HG03457 (cell line): Measurements from ENCODE around the gene GDAP1L1.

ENCODE experiments used
- ATAC-seq: cut with Tn5 transposase; IDR thresholded peaks from one replicate; pipeline ENCODE4 v1.9.1; 2021; ENCODE audit warnings: moderate number of reproducible peaks; ENCODE audit not compliant: unreplicated experiment

GDAP1L1 gene

DNA sequence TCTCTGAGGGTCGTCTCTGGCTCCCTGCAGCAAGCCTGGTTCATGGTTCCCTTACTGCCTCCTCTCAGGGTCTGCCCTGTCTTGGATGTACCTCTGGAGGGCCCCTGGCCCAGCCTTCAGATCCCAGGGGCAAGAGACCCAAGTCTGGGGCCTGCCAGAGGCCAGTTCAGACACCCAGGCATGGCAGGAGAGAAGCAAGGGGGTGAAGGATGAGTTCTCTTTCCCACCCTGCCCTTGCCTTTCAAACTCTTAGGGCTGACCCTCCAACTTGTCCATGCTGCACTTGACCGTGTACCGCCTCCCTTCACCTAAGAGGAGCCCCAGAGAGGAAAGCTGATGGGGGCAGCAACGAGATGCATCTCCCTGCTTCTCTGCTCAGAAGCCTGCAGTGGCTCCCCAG lies 4.2 kb downstream of the GDAP1L1 start:
- no peak for ATAC-seq

DNA sequence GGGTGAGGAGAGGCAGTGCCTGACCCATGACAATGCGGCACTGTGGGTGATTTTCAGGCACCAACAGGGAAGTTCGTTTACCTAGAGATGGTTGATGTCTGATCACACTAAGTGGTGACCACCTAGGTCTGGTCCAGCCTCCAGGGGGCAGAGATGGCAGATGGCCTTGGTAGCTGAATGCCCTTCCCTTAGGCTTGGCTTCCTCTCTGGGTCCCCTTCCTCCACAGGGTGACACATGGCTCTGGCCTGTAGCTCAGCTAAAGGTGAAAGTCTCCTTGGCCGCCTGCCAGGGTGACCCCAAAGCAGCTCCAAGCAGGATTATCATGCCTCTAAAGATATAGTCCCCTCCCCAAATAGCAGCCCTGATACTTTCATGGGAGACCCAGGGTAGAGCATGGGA lies 6.4 kb downstream of the GDAP1L1 start:
- no peak for ATAC-seq

DNA sequence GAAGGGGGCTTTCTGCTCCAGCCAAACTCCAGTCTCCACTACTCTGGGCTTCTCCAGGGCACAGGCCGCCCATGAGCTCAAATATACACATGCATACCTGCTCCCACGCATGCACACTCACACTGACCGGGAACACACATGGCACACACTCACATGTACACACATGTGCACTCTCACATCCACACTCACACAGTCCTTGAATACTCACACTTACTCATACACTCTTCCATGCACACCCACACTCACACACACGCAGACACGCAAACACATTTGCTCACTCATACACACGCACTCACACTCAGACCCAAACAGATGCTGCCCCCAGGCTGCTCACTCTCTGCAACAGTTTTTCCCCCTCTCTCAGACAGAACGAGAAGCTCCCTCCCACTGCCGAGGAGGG lies 7.0 kb downstream of the GDAP1L1 start:
- ATAC-seq = no peak

GRCh38 chr20:44255942-44256341 lies 8.8 kb downstream of the GDAP1L1 start:
- ATAC-seq = no peak

DNA sequence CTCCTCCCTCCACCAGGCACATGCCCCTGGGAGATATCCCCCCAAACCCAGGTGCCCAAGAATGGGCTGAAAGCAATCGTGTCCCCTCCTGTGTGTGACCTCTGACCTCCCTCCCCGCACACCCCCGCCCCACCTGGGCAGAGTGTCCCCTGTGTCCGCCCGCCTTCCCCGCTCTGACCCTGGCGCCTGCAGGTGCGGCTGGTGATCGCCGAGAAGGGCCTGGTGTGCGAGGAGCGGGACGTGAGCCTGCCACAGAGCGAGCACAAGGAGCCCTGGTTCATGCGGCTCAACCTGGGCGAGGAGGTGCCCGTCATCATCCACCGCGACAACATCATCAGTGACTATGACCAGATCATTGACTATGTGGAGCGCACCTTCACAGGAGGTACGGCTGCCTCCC lies 9.9 kb downstream of the GDAP1L1 start:
- no peak for ATAC-seq

DNA sequence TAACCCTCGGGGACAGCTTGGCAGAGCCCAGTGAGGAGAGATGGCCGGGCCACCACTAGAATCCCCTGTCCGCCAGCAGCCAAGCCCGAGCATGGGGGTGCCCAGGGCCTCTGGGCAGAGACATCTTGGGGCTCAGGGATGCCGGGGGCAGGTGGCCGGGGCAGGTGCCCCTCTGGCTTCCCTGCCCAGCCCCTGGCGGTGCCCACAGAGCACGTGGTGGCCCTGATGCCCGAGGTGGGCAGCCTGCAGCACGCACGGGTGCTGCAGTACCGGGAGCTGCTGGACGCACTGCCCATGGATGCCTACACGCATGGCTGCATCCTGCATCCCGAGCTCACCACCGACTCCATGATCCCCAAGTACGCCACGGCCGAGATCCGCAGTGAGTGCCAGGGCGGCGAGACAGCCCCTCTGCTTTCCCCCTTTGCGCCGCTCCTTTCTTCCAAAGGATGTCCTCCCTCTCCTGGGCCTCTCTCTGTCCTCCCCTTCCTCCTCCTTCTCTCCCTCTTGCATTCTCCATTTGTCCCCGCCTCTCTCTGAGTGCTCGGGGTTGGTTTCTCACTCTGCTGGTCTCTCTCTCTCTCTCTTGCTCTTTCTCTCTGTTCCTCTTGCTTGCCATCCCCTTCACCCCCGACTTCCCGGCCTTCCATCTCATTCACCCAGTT lies 11.2 kb downstream of the GDAP1L1 start:
- ATAC-seq = no peak

DNA sequence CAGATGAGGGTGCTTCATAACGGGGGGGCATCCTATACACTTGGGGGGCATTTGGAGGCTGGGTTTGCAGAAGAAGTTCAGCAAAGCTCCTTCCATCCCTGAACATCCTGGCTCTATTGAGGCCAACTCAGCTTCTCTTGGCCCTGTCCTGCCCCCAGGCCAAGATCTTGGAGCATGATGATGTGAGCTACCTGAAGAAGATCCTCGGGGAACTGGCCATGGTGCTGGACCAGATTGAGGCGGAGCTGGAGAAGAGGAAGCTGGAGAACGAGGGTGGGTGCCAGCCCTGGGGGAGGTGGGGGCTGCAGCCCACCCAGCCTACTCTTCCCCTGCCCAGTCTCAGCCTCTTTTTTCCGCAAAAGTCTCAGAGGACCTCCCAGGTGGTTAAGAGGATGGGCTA lies 17.2 kb downstream of the GDAP1L1 start:
- no peak for ATAC-seq

DNA sequence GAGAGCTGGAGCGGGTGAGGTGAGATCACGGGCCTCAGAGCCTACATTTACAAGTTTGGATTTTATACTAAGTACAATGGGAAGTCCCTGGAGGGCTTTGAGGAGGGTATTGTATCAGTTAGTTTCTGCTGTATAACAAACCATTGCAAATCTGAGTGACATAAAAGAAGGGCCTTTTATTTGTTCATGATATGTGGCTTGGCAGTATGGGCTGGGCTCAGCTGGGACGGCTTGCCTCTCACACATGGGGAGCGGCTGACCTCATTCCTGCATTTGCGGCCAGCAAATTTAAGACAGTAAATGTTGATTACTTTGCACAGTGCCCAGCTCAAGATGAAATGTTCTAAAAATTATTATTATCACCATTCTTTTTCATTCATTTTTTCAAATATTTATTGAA lies 21.7 kb downstream of the GDAP1L1 start:
- no peak for ATAC-seq

GRCh38 chr20:44271915-44272663 lies 25.0 kb downstream of the GDAP1L1 start:
- ATAC-seq = no peak

- ATAC-seq = no peak
These were observed 26.4 kb downstream of the GDAP1L1 start for GRCh38 chr20:44273231-44274215.

DNA sequence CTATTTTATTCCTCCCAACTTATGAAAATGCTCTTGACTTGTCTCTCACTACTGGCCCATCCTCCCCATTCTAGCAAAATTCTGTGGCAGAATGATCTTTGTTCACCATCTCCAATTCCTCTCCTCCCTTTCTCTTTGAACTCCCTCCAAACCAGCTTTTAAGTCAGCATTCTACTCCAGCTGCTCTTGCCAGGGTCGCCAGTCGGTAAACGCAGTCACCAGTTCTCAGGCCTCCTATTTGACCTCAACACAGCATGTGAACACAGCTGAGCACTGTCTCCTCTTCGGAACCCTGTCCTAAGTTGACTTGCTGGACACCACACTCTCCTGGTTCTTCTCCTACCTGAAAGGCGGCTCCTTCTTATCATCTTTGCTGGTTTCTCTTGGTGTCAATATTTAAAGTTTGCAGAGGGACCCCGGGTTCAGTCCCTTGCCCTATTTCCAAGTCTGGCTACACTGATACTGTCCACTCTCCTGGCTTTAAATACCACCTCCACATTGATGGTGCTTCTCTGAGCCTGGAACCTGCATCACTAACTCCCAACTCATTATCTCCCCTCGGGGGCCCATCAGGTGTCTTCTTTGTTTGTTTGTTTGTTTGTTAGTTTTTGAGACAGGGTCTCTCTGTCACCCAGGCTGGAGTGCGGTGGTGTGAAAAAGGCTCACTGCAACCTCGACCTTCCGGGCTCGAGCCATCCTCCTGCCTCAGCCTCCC lies 27.4 kb downstream of the GDAP1L1 start:
- no peak for ATAC-seq

GRCh38 chr20:44279228-44279627 lies 32.1 kb downstream of the GDAP1L1 start:
- no peak for ATAC-seq

DNA sequence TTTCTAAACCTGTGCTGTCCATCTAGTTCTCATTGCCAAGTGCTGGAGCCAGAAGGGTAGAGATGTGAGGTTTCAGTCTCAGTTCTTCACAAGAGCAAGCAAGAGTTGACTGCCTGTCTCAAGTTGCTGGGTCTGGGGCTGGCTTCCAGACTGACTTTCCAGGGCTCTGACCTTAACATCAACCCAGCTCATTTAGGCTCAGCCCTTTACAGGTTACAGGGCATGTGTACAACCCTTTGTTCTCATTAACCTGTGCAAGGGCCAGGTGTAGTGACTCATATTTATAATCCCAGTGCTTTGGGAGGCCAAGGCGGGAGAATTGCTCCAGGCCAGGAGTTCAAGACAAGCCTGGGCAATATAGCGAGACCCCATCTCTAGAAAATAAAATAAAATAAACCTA lies 33.3 kb downstream of the GDAP1L1 start:
- ATAC-seq = no peak

- no peak for ATAC-seq
These were observed 35.1 kb downstream of the GDAP1L1 start for GRCh38 chr20:44282192-44282591.

DNA sequence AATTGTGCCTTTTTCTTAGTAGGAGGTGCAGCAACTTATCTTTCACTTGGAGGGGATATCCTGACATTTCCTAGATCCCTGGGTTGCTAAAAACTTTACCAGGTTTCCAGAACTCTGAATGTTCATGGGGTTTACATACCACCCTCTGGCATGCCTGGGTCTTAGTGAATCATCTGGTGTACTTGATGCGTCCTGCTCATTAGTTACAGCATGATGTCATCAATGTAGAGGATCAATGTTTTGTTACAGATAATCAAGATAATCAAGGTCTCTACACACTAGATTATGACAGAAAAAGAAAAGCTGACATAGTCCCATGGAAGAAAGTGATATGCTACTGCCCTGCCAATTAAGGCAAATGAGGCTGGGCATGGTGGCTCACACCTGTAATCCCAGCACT lies 36.9 kb downstream of the GDAP1L1 start:
- ATAC-seq = no peak

DNA sequence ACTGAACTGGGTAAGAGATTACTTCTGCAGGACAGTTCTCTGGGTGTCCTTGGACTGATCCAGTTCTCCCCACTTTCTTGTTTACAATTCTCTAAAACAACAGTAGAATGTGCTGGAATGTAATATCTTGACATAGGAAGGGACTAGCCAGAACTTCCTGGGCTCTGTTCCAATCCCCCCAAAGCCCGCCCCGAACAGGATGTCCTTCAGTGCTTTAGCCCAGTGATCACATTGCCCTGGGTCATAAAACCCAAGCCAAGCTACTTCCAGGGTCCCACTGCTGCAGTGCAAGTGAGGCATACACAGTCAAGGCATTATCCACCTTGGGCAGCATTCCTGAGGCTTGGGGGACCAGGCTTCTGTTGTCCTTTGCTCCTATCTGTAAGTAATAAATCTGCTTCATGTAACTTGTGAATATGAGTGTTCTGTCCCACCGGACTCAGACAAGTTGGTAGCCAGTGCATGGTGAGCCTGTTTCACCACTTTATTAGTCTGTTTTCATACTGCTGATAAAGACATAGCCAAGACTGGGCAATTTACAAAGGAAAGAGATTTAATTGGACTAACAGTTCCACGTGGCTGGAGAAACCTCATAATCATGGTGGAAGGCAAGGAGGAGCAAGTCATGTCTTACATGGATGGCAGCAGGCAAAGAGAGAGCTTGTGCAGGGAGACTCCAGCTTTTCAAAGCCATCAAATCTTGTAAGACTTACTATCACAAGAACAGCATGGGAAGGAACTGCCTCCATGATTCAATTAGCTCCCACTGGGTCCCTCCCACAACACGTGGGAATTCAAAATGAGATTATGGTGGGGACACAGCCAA lies 40.4 kb downstream of the GDAP1L1 start:
- ATAC-seq = no peak

- no peak for ATAC-seq
These were observed 41.1 kb downstream of the GDAP1L1 start for GRCh38 chr20:44288252-44288651.

- no peak for ATAC-seq
These were observed 44.6 kb downstream of the GDAP1L1 start for GRCh38 chr20:44291754-44292153.

GRCh38 chr20:44296011-44296410 lies 48.9 kb downstream of the GDAP1L1 start:
- ATAC-seq = no peak

GRCh38 chr20:44297721-44298120 lies 50.6 kb downstream of the GDAP1L1 start:
- no peak for ATAC-seq
